HepG2 (cell line): ENCODE data around the gene RAC3. TPM values are rescaled to one million over a fixed set of nuclear protein-coding genes. Genes with fewer than 3 reads are reported as not detected.

ENCODE experiments used
- DPF2 ChIP-seq: sonication (generic); formaldehyde crosslinking; IDR thresholded peaks from 2 replicates; pipeline ENCODE4 v1.4.0; 2020; ENCODE audit warnings: mild to moderate bottlenecking, low read depth, missing genetic modification reagents, borderline replicate concordance
- FIP1L1 ChIP-seq: fragments of 200-400 bp; formaldehyde crosslinking; IDR thresholded peaks from 2 replicates; pipeline ENCODE4 v1.6.1; 2018; ENCODE audit warnings: low read depth, mild to moderate bottlenecking, low read length, moderate library complexity, borderline replicate concordance; ENCODE audit not compliant: insufficient read depth
- FOXA1 ChIP-seq, 2 experiments: fragments of 450-650 bp in 1 of 2; sonication (generic) in 1 of 2; formaldehyde crosslinking in 1 of 2; IDR thresholded peaks; 2 replicates each; pipeline versions ENCODE4 v1.4.0 to v1.6.1; 2016 to 2020; ENCODE audit warnings: missing genetic modification reagents in 1 of 2
- GZF1 ChIP-seq: sonication (generic); formaldehyde crosslinking; IDR thresholded peaks from 2 replicates; pipeline ENCODE4 v1.5.1; 2020; ENCODE audit warnings: mild to moderate bottlenecking, missing genetic modification reagents
- JDP2 ChIP-seq: sonication (generic); formaldehyde crosslinking; IDR thresholded peaks from 2 replicates; pipeline ENCODE4 v1.8.1; 2022; ENCODE audit warnings: missing genetic modification reagents, borderline replicate concordance
- KDM5A ChIP-seq: fragments of 200-600 bp; sonication (generic); IDR thresholded peaks from 2 replicates; pipeline ENCODE4 v1.7.0; 2018; ENCODE audit warnings: antibody characterized with exemption, mild to moderate bottlenecking, low read length, borderline replicate concordance
- KLF12 ChIP-seq: sonication (generic); formaldehyde crosslinking; IDR thresholded peaks from 2 replicates; pipeline ENCODE4 v1.4.0; 2020; ENCODE audit warnings: missing genetic modification reagents, borderline replicate concordance
- KLF6 ChIP-seq: IDR thresholded peaks from 2 replicates; pipeline ENCODE4 v1.8.0; 2016; ENCODE audit warnings: missing biosample characterization, missing genetic modification reagents
- NKX3-1 ChIP-seq: sonication (generic); formaldehyde crosslinking; IDR thresholded peaks from 2 replicates; pipeline ENCODE4 v1.5.0; 2020; ENCODE audit warnings: missing genetic modification reagents
- RELA ChIP-seq: sonication (generic); formaldehyde crosslinking; IDR thresholded peaks from 2 replicates; pipeline ENCODE4 v1.4.0; 2020; ENCODE audit warnings: missing genetic modification reagents
- REPIN1 ChIP-seq: sonication (generic); formaldehyde crosslinking; IDR thresholded peaks from 2 replicates; pipeline ENCODE4 v1.8.0; 2022; ENCODE audit warnings: missing genetic modification reagents, low read depth, mild to moderate bottlenecking, borderline replicate concordance
- SP4 ChIP-seq: sonication (generic); formaldehyde crosslinking; IDR thresholded peaks from 2 replicates; pipeline ENCODE4 v1.8.1; 2023; ENCODE audit warnings: mild to moderate bottlenecking, missing genetic modification reagents
- TARDBP ChIP-seq: sonication (generic); formaldehyde crosslinking; IDR thresholded peaks from 2 replicates; pipeline ENCODE4 v1.8.0; 2022; ENCODE audit warnings: mild to moderate bottlenecking, missing genetic modification reagents
- THAP11 ChIP-seq: IDR thresholded peaks from 2 replicates; pipeline ENCODE4 v1.6.1; 2016; ENCODE audit warnings: missing biosample characterization, missing genetic modification reagents
- ZBTB42 ChIP-seq: sonication (generic); formaldehyde crosslinking; IDR thresholded peaks from 2 replicates; pipeline ENCODE4 v1.5.0; 2020; ENCODE audit warnings: mild to moderate bottlenecking, missing genetic modification reagents
- ZFP90 ChIP-seq: sonication (generic); formaldehyde crosslinking; IDR thresholded peaks from 2 replicates; pipeline ENCODE4 v1.8.0; 2022; ENCODE audit warnings: missing genetic modification reagents, mild to moderate bottlenecking, inconsistent platforms, borderline replicate concordance
- ZNF136 ChIP-seq: sonication (generic); formaldehyde crosslinking; IDR thresholded peaks from 2 replicates; pipeline ENCODE4 v1.8.1; 2022; ENCODE audit warnings: low read depth, mild to moderate bottlenecking, moderate library complexity, missing genetic modification reagents
- ZNF234 ChIP-seq: sonication (generic); formaldehyde crosslinking; conservative IDR thresholded peaks from 2 replicates; pipeline ENCODE4 v1.5.1; 2020; ENCODE audit warnings: mild to moderate bottlenecking, missing genetic modification reagents
- ZNF3 ChIP-seq: IDR thresholded peaks from 2 replicates; pipeline ENCODE4 v1.7.0; 2017; ENCODE audit warnings: inconsistent platforms
- ZNF33B ChIP-seq: sonication (generic); formaldehyde crosslinking; IDR thresholded peaks from 2 replicates; pipeline ENCODE4 v1.5.1; 2020; ENCODE audit warnings: mild to moderate bottlenecking, missing genetic modification reagents
- ZNF362 ChIP-seq: sonication (generic); formaldehyde crosslinking; IDR thresholded peaks from 2 replicates; pipeline ENCODE4 v1.4.0; 2020; ENCODE audit warnings: missing genetic modification reagents, mild to moderate bottlenecking, borderline replicate concordance
- ZNF367 ChIP-seq: sonication (generic); formaldehyde crosslinking; IDR thresholded peaks from 2 replicates; pipeline ENCODE4 v1.4.0; 2020; ENCODE audit warnings: missing genetic modification reagents, borderline replicate concordance
- ZNF446 ChIP-seq: sonication (generic); formaldehyde crosslinking; IDR thresholded peaks from 2 replicates; pipeline ENCODE4 v1.5.0; 2020; ENCODE audit warnings: mild to moderate bottlenecking, missing genetic modification reagents
- ZNF510 ChIP-seq: sonication (generic); formaldehyde crosslinking; IDR thresholded peaks from 2 replicates; pipeline ENCODE4 v1.4.0; 2020; ENCODE audit warnings: low read depth, mild to moderate bottlenecking, missing genetic modification reagents
- ZNF549 ChIP-seq: sonication (generic); formaldehyde crosslinking; IDR thresholded peaks from 2 replicates; pipeline ENCODE4 v1.5.0; 2020; ENCODE audit warnings: missing genetic modification reagents
- ZNF891 ChIP-seq: sonication (generic); formaldehyde crosslinking; IDR thresholded peaks from 2 replicates; pipeline ENCODE4 v1.5.0; 2020; ENCODE audit warnings: mild to moderate bottlenecking, missing genetic modification reagents
- polyA plus RNA-seq, 8 experiments: library from polyadenylated mRNA; depleted of rRNA in 3 of 8; stranded (reverse) in 7 of 8; unstranded in 1 of 8; fragments of >200 nt; fragmentation: Illumina TruSeq in 4 of 8; extraction: Trizol in 4 of 8; gene quantifications; 2 replicates each; pipeline versions ENCODE4 v1.2.1 to v1.2.3, GENCODE V29; 2011 to 2016; ENCODE audit warnings: low read depth in 4 of 8, missing spikeins in 1 of 8, mixed read lengths in 1 of 8; ENCODE audit not compliant: insufficient read depth in 1 of 8
- total RNA-seq, 5 experiments: library from RNA; depleted of rRNA; stranded (reverse); fragments of >200 nt; fragmentation: Illumina TruSeq; extraction: Trizol; gene quantifications; 2 replicates each; pipeline ENCODE4 v1.2.3, GENCODE V29; 2016; ENCODE audit warnings: low read depth in 1 of 5
- TF ChIP-seq, protein P1 (sequence below): sonication (generic); formaldehyde crosslinking; IDR thresholded peaks from 2 replicates; pipeline ENCODE4 v1.8.1; 2022; ENCODE audit warnings: low read depth, mild to moderate bottlenecking, missing genetic modification reagents
- TF ChIP-seq, protein P2 (sequence below): sonication (generic); formaldehyde crosslinking; IDR thresholded peaks from 2 replicates; pipeline ENCODE4 v1.5.0; 2020; ENCODE audit warnings: mild to moderate bottlenecking, low read depth, missing genetic modification reagents, borderline replicate concordance

RAC3 gene
- total and polyA plus RNA-seq, 2 of the 13 experiments (the other 11 are each of a cell fraction or from before 2014, with no cell fraction given): 10.5 to 21.3 TPM

DNA sequence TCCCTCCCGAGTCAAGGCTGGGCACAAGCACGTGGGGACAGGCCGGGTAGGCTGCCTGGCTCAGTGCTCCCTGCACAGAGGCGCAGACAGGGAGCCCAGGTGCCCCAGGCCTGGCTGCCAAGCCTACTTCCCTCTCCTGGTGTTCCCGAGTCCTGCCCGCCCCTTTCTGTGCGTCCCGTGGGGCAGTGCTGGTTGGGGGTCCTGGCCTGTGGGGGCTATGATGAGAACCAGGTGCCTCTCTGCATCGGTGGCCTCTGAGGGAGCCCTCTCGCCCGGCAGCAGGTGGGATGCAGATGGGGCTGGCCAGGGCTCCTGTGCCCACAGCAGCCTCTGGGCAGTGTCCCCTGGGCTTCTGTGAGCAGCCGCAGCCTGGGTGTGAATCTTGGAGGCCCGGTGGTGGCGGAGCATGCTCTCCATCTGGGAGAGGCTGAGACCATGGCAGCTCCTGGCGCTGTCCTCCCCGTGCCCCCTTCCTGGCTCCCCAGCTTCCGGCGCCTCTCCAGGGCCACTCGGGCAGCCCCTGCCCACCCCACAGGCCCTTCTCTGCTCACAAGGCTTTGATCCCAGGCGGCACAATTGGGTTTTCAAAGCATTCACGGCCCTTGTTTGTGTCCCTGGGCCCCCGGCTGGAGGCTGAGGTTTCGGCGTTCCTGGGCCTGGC, 16.0 kb upstream of the RAC3 start (continued):
- TF ChIP-seq, protein P1, sequence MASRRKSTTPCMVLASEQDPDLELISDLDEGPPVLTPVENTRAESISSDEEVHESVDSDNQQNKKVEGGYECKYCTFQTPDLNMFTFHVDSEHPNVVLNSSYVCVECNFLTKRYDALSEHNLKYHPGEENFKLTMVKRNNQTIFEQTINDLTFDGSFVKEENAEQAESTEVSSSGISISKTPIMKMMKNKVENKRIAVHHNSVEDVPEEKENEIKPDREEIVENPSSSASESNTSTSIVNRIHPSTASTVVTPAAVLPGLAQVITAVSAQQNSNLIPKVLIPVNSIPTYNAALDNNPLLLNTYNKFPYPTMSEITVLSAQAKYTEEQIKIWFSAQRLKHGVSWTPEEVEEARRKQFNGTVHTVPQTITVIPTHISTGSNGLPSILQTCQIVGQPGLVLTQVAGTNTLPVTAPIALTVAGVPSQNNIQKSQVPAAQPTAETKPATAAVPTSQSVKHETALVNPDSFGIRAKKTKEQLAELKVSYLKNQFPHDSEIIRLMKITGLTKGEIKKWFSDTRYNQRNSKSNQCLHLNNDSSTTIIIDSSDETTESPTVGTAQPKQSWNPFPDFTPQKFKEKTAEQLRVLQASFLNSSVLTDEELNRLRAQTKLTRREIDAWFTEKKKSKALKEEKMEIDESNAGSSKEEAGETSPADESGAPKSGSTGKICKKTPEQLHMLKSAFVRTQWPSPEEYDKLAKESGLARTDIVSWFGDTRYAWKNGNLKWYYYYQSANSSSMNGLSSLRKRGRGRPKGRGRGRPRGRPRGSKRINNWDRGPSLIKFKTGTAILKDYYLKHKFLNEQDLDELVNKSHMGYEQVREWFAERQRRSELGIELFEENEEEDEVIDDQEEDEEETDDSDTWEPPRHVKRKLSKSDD (CRISPR knock-in tag): no peak
- TF ChIP-seq NKX3-1 (CRISPR knock-in tag) (peak; percentile 15; the same call in 1 of the 2 replicates), TARDBP (CRISPR knock-in tag) (peak; percentile 4; the same call in 1 of the 2 replicates), KDM5A (no peak), ZNF33B (CRISPR knock-in tag) (no peak), ZNF367 (CRISPR knock-in tag) (no peak), SP4 (CRISPR knock-in tag) (no peak), ZBTB42 (CRISPR knock-in tag) (no peak), ZNF446 (CRISPR knock-in tag) (no peak), ZNF3 (CRISPR knock-in tag) (no peak), RELA (CRISPR knock-in tag) (no peak), JDP2 (CRISPR knock-in tag) (no peak), GZF1 (CRISPR knock-in tag) (no peak), DPF2 (CRISPR knock-in tag) (peak; percentile 21; the same call in 1 of the 2 replicates), THAP11 (CRISPR knock-in tag) (0 out of 2 replicates have a peak, but pooled peaks have one; percentile 28), ZNF510 (CRISPR knock-in tag) (no peak), FIP1L1 (peak; percentile 63; the same call in 1 of the 2 replicates), ZFP90 (CRISPR knock-in tag) (no peak), ZNF549 (CRISPR knock-in tag) (no peak), KLF12 (no peak), ZNF362 (CRISPR knock-in tag) (no peak), ZNF136 (no peak), REPIN1 (no peak), FOXA1 (IDR thresholded peaks at IDR 0.05) (no peak), FOXA1 (CRISPR knock-in tag; IDR thresholded peaks at IDR 0.05) (0 out of 2 replicates have a peak, but pooled peaks have one; percentile 31), KLF6 (CRISPR knock-in tag) (0 out of 2 replicates have a peak, but pooled peaks have one; percentile 25), ZNF891 (no peak), ZNF234 (CRISPR knock-in tag) (no peak)
- TF ChIP-seq, protein P2, sequence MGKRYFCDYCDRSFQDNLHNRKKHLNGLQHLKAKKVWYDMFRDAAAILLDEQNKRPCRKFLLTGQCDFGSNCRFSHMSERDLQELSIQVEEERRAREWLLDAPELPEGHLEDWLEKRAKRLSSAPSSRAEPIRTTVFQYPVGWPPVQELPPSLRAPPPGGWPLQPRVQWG (CRISPR knock-in tag): no peak
